ENCODE measurements around the gene RPRD2. TPM values are rescaled to one million over a fixed set of nuclear protein-coding genes. Genes with fewer than 3 reads are reported as not detected.

The RPRD2 gene
- total RNA-seq, 1 donor from 2014 or later = 15.0 TPM

GRCh38 chr1:150473659-150474058 is 109.7 kb downstream of the RPRD2 start:
- no peak for DNase-seq

GRCh38 chr1:150474869-150475268 is 110.9 kb downstream of the RPRD2 start:
- DNase-seq = no peak

GRCh38 chr1:150476754-150477153 is 112.8 kb downstream of the RPRD2 start:
- no peak for DNase-seq

- no peak for DNase-seq
Measured at GRCh38 chr1:150477320-150477719, 113.4 kb downstream of the RPRD2 start.

- no peak for DNase-seq
Measured at GRCh38 chr1:150477733-150478132, 113.8 kb downstream of the RPRD2 start.

GRCh38 chr1:150479370-150479769 is 115.4 kb downstream of the RPRD2 start:
- no peak for DNase-seq

GRCh38 chr1:150479927-150480352 is 116.0 kb downstream of the RPRD2 start:
- no peak for DNase-seq

- no peak for DNase-seq
Measured at GRCh38 chr1:150484431-150484830, 120.5 kb downstream of the RPRD2 start.

- DNase-seq = peak; percentile 12
Measured at GRCh38 chr1:150484861-150485260, 120.9 kb downstream of the RPRD2 start.

GRCh38 chr1:150486966-150487762 is 123.2 kb downstream of the RPRD2 start, which contains the start of gene TARS2:
Gene TARS2 (plus strand): TSS chr1:150487419. CDS start chr1:150487451, 32 bp downstream.
- DNase-seq = peak; percentile 99

GRCh38 chr1:150487763-150488115 is 123.8 kb downstream of the RPRD2 start:
- no peak for DNase-seq

GRCh38 chr1:150493175-150493574 is 129.2 kb downstream of the RPRD2 start:
- no peak for DNase-seq

GRCh38 chr1:150498342-150498741 is 134.4 kb downstream of the RPRD2 start:
- no peak for DNase-seq

- no peak for DNase-seq
Measured at GRCh38 chr1:150505431-150505830, 141.5 kb downstream of the RPRD2 start.

GRCh38 chr1:150507912-150508864 is 144.2 kb downstream of the RPRD2 start, which contains the start of gene ECM1:
Gene ECM1 (plus strand): TSS chr1:150508109. CDS start chr1:150508210, 101 bp downstream.
- DNase-seq = no peak

GRCh38 chr1:150508982-150509381 is 145.0 kb downstream of the RPRD2 start:
- DNase-seq = no peak

- no peak for DNase-seq
Measured at GRCh38 chr1:150511551-150511950, 147.6 kb downstream of the RPRD2 start.

GRCh38 chr1:150511985-150512660 is 148.2 kb downstream of the RPRD2 start:
- DNase-seq = no peak

- peak; percentile 37 for DNase-seq
Measured at GRCh38 chr1:150512846-150513245, 148.9 kb downstream of the RPRD2 start.

GRCh38 chr1:150513351-150513791 is 149.4 kb downstream of the RPRD2 start:
- peak; percentile 61 for DNase-seq

- no peak for DNase-seq
Measured at GRCh38 chr1:150514260-150514659, 150.3 kb downstream of the RPRD2 start.

- DNase-seq = no peak
Measured at GRCh38 chr1:150514913-150515327, 151.0 kb downstream of the RPRD2 start.

All from tongue (tissue), 2 donors.